ENCODE results near the gene RASGRF2.

DNA sequence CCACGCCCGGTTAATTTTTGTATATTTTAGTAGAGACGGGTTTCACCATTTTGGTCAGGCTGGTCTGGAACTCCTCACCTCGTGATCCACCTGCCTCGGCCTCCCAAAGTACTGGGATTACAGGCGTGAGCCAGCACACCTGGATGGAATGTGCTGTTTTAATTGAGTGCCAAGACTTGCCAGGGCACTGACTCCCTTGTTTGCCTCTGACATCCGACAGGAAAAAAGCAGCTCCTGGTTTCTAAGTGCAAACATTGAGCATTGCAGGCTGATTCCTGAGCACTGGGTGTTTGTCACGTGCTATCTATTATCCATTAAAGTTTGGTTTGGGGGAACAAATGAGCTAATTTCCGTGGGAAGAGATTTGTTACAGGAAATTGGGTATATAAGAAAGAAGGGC is 202.3 kb downstream of the RASGRF2 start:
- TF ChIP-seq, protein P1, sequence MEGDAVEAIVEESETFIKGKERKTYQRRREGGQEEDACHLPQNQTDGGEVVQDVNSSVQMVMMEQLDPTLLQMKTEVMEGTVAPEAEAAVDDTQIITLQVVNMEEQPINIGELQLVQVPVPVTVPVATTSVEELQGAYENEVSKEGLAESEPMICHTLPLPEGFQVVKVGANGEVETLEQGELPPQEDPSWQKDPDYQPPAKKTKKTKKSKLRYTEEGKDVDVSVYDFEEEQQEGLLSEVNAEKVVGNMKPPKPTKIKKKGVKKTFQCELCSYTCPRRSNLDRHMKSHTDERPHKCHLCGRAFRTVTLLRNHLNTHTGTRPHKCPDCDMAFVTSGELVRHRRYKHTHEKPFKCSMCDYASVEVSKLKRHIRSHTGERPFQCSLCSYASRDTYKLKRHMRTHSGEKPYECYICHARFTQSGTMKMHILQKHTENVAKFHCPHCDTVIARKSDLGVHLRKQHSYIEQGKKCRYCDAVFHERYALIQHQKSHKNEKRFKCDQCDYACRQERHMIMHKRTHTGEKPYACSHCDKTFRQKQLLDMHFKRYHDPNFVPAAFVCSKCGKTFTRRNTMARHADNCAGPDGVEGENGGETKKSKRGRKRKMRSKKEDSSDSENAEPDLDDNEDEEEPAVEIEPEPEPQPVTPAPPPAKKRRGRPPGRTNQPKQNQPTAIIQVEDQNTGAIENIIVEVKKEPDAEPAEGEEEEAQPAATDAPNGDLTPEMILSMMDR (conservative IDR thresholded peaks at IDR 0.05), result no peak
- no peak for TF ChIP-seq EZH2 (IDR thresholded peaks at IDR 0.05; ENCODE audit: low read depth)
